ENCODE results near the gene ZNF407.
"Not testable (repeated sequence)": the region's sequence is repeated elsewhere in the genome, so short reads cannot be mapped to it uniquely, and the experiment has no call there.

The ZNF407 gene

DNA sequence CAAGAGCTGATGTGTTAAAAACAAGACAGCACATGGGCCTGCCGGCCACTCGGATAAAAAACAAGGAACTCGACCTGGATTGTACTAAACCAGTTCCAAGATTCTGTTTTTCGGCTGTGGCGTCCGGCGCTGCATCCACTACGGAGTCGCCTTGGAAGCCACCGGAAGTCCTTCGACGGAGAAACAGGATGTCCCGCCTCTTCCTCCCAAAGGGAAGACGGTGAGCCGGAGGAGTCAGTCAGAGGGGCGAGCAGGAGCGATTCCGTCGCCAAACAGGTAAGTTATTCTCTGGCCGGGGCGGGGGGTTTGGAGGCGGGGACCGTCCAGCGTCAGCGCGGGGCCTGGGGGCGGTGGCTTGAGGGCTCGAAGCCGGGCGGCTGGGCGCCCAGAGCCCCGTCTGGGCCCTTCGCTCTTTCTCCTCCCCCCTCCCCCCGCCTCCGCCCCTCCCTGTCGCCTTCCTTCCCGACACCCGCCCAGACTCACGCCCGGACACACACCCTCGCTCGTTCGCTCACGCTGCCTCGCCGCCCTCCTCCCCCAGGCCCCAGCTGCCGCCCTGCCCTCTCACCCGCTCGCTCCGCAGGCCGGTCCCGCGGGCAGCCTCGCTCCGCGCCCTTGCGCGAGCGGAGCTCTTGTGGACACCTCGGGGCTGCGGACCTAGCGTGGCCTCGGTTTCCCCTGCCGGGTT lies at the start of gene ZNF407:
TSS of gene ZNF407 (plus strand) at position 209 of the 688 bp plus-strand sequence. CDS start 33,150 bp downstream, outside the sequence.
- DNase-seq (ENCODE audit: low read depth, low spot score): peak; percentile 95

GRCh38 chr18:74549591-74550104 lies 48.0 kb upstream of the ZNF407 start:
- DNase-seq (ENCODE audit: low read depth, low spot score): no peak

- no peak for DNase-seq (ENCODE audit: low read depth, low spot score)
These were observed 46.8 kb upstream of the ZNF407 start for GRCh38 chr18:74550886-74551285.

GRCh38 chr18:74551452-74551851 lies 46.2 kb upstream of the ZNF407 start:
- no peak for DNase-seq (ENCODE audit: low read depth, low spot score)

DNA sequence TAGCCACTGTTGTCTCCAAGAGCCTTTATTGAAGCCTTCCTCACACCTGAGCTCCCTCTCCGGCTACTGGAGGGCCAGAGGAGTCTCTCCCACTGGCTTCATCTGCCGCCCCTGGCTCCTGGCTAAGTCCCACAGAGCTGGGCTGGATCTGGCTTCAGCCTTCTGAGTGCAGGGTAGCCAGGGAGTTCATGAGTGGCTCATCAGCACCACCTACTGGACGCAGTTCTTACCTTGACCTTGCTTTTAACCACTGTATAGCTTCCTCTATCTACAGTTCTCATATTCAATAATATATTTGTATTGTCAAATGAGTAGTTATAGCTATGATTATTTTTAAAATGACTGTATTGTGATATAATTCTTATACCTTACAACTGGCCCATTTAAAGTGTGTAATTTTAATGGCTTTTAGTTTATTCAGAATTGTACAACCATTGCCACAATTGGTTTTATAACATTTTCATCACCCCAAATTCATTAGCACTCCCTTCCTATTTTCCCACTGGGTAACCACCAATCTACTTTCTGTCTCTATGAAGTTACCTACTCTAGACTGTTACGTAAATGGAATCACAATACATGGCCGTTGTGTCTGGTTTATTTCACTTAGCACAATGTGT lies 45.6 kb upstream of the ZNF407 start:
- DNase-seq (ENCODE audit: low read depth, low spot score): peak; percentile 91

GRCh38 chr18:74556126-74556525 lies 41.5 kb upstream of the ZNF407 start:
- DNase-seq (ENCODE audit: low read depth, low spot score): no peak

- DNase-seq (ENCODE audit: low read depth, low spot score): no peak
These were observed 39.6 kb upstream of the ZNF407 start for GRCh38 chr18:74558096-74558495.

DNA sequence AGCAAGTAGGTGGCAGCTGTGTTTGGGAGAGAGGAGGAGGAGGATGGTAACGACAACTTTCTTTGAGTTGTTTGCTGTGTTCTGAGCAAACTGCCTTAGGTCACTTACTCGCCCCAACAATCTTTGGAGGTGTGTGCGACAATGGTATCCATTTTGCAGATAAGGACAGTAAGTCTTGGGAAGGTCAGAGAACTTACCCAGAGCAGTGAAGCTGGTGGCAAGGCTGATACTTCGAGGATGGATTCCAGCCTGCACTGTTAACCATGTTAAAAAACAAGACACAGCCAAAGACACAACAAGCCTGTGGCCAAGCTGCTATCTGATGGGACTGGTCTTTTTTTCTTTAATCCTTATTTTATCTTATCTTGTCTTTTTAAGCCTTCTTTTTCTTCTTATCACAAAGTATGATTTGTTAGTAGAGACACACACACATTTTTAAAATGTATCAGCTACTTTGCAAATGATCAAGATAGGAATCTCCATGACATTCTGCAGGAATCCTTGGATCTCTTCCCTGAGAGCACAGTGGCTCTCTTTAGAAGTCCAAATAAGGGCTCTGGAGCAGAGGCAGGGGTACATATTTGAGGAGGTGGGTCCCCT lies 35.4 kb upstream of the ZNF407 start:
- no peak for DNase-seq (ENCODE audit: low read depth, low spot score)

DNA sequence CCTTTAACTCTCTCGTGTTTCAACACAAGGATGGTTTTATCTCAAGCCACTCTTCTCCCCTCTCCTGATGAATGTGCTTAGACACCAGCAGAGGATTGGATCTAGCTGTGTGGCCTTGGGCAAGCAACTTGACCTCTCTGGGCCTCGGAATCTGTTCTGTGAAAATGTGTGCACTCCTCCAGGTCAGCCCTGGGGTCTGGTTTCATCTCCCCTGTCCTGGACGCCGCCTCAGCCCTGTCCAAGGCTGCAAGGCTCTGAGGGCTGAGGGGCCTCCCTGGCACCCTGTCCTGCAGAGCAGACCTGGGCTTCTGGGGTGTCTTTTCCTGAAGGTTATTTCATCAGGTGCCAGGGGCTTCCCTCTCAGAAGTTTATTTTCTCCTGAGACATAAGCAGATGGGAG lies 34.9 kb upstream of the ZNF407 start:
- DNase-seq (ENCODE audit: low read depth, low spot score): no peak

DNA sequence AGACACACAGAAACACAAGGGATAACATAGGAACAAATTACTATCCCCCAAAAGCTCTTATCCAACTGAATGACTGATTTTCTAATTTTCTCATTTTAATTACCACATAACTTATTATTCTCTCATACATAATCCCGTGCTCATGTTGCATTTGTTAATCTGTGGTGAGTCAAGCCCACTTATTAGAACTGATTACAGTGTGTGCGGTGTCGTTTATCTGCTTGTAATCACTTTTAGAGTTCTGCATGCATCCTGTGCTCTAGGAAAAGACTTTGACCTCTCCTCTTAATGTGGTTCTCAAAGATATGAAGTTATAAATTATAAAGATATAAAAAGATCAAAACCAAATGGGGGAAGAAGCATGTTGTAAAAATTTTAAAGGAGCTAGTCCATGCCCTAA lies 33.7 kb upstream of the ZNF407 start:
- no peak for DNase-seq (ENCODE audit: low read depth, low spot score)

DNA sequence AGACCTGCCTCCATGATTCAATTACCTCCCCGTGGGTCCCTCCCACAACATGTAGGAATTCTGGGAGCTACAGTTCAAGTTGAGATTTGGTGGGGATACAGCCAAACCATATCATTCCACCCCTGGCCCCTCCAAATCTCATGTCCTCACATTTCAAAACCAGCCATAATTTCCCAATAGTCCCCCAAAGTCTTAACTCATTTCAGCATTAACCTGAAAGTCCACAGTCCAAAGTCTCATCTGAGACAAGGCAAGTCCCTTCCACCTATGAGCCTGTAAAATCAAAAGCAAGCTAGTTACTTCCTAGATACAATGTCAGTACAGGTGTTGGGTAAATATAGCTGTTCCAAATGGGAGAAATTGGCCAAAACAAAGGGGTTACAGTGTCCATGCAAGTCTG lies 32.5 kb upstream of the ZNF407 start:
- not testable (repeated sequence) for DNase-seq (ENCODE audit: low read depth, low spot score)

DNA sequence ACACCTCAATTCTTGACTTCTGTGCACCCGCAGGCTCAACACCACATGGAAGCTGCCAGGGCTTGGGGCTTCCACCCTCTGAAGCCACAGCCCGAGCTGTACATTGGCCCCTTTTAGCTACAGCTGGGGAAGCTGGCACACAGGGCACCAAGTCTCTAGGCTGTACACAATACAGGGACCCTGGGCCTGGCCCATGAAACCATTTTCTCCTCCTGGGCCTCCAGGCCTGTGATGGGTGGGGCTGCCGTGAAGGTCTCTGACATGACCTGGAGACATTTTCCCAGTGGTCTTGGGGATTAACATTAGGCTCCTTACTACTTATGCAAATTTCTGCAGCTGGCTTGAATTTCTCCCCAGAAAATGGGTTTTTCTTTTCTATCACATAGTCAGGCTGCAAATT lies 31.7 kb upstream of the ZNF407 start:
- DNase-seq (ENCODE audit: low read depth, low spot score): not testable (repeated sequence)

- no peak for DNase-seq (ENCODE audit: low read depth, low spot score)
These were observed 29.8 kb upstream of the ZNF407 start for GRCh38 chr18:74567822-74568221.

DNA sequence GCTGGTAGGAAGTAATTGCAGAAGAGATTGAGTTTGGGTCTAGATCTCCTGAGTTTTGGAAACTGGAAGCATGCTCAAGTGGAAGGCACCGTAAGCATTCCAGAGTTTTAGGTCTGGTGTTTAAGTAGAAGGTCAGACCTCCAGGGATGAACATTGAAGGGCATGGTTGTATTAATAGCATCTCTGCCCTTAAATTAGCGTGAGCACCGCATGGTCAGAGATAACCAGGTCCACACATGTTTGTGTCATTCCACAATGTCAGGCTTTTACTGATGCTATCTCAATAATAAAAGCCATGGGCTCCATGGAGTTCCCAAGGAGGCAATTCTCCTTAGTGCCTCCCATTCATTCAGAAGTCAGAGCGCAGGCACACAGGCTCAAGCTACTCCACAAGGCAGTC lies 28.3 kb upstream of the ZNF407 start:
- no peak for DNase-seq (ENCODE audit: low read depth, low spot score)

GRCh38 chr18:74570266-74570665 lies 27.4 kb upstream of the ZNF407 start:
- no peak for DNase-seq (ENCODE audit: low read depth, low spot score)

DNA sequence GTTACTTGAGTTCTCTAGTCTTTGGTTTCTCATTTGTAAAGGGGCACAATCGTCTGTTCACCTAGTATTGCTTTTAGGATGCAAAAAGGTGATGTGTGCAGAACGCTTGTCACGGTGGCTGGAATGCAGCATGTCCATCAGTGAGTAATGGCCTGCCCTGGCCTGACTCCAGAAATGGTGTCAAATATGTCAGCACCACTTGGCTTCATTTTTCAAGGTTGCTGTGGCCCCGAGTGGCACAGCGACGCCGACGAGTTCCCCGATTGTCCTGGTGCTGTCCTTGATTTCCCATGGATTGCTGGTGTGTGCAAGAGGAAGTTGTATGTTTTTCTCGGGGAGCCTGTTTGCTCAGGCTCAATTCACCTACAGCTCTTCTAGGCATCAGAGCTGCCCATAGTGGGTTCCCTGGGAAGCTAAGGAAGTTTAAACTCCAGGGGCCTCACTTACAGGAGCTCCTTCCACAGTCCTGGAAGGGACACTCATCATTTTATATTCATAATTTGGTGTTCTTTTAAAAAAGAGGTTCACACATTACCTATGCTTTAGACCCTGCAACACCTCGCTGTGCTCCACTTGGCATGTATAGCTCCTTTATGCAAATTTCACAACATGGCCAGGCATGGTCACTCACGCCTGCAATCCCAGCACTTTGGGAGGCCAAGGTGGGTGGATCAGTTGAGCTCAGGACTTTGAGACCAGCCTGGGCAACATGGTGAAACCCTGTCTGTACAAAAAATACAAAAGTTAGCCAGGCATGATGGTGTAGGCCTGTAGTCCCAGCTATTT lies 25.6 kb upstream of the ZNF407 start:
- DNase-seq (ENCODE audit: low read depth, low spot score): no peak

GRCh38 chr18:74573053-74573452 lies 24.6 kb upstream of the ZNF407 start:
- DNase-seq (ENCODE audit: low read depth, low spot score): no peak

GRCh38 chr18:74574916-74575315 lies 22.8 kb upstream of the ZNF407 start:
- no peak for DNase-seq (ENCODE audit: low read depth, low spot score)

DNA sequence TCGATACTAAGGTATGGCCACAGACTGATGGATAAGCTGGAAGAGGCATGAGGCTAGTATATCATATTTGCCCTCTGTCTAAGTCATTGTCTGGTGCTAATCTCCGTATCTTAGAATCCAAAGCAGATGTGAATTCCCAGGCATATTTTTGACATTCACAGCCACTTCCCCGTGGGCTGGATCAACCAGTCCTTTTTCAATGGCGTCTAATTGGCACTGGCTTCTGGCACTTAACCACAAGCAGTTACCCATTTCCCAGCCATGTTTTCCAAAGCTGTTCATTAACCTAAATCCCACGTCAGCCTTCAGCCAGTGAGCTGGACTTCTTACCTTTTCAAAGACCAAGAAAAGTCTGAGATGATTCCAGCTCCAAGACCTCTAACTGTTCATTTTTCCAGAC lies 20.7 kb upstream of the ZNF407 start:
- DNase-seq (ENCODE audit: low read depth, low spot score): no peak

DNA sequence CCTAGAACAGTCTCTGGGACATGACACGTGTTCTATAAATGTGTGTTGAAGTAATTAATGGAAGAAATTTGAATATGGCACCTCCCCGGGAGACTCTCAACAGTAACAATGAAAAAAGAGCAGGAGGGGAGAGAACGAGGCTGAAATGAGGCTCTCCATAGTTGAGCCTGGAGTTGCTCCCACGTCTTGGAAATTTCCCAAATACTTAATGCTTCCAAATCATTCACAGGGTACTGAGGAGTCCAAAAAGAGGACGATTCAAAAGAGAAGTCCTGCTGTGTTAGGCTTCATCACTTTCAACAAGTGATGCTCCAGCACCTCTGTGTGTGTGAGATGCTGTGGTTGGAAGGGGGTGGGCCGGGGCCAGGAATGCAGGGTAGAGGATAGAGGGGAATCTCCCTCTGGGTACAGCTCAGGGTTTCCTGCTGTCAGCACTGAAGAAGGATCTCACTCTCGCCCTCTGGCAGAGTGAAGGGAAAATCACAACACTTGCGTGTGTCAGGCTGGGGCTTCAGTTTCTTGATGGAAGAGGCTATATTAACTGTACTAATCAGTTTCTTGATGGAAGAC lies 18.1 kb upstream of the ZNF407 start:
- no peak for DNase-seq (ENCODE audit: low read depth, low spot score)

GRCh38 chr18:74582642-74583041 lies 15.0 kb upstream of the ZNF407 start:
- DNase-seq (ENCODE audit: low read depth, low spot score): no peak

GRCh38 chr18:74587441-74587840 lies 10.2 kb upstream of the ZNF407 start:
- DNase-seq (ENCODE audit: low read depth, low spot score): no peak

Measured in astrocyte of the hippocampus (primary cell).